Measurements from ENCODE around the gene PILRA. TPM values are rescaled to one million over a fixed set of nuclear protein-coding genes. Genes with fewer than 3 reads are reported as not detected.

PILRA gene
- total and polyA plus RNA-seq, 10 of the 15 experiments (the other 5 are each of a cell fraction or from before 2014, with no cell fraction given) = 6.6 to 43.3 (median 11.5) TPM

- TF ChIP-seq BHLHE40 (IDR thresholded peaks at IDR 0.05; ENCODE audit: borderline replicate concordance in 1 of 2, low read depth in 2 of 2, low read length in 1 of 2) (peak in 1 of 2 experiments; percentile 91; a peak in 2 of 4 replicates), MYB (IDR thresholded peaks at IDR 0.05; ENCODE audit: borderline replicate concordance, low read depth, low read length) (peak; percentile 75; the same call in 1 of the 2 replicates), NBN (IDR thresholded peaks at IDR 0.05) (peak; percentile 93), YY1 (IDR thresholded peaks at IDR 0.05; ENCODE audit: low read depth, low read length) (peak; percentile 28; the same call in 1 of the 2 replicates), POLR2AphosphoS2 (IDR thresholded peaks at IDR 0.05; ENCODE audit: low read depth, low read length) (peak; percentile 82), POLR2A (IDR thresholded peaks at IDR 0.05; ENCODE audit: low read depth, low read length) (peak; percentile 88), PKNOX1 (IDR thresholded peaks at IDR 0.05) (peak; percentile 54; the same call in 1 of the 2 replicates), STAT1 (conservative IDR thresholded peaks at IDR 0.05) (peak; percentile 28; the same call in 1 of the 2 replicates), TCF3 (IDR thresholded peaks at IDR 0.05; ENCODE audit: borderline replicate concordance, insufficient read depth, low read depth, low read length) (peak; percentile 62; the same call in 1 of the 2 replicates), BACH1 (IDR thresholded peaks at IDR 0.05; ENCODE audit: borderline replicate concordance) (peak; percentile 87), RELB (IDR thresholded peaks at IDR 0.05; ENCODE audit: low read depth) (peak; percentile 79), ASH2L (IDR thresholded peaks at IDR 0.05; ENCODE audit: borderline replicate concordance, low read depth) (0 out of 2 replicates have a peak, but pooled peaks have one; percentile 36), SMAD1 (IDR thresholded peaks at IDR 0.05; ENCODE audit: low read depth, partially characterized antibody) (peak; percentile 71), IRF3 (IDR thresholded peaks at IDR 0.05) (0 out of 2 replicates have a peak, but pooled peaks have one; percentile 52), NRF1 (conservative IDR thresholded peaks at IDR 0.05; ENCODE audit: low read depth, low read length) (peak; percentile 48), CREM (IDR thresholded peaks at IDR 0.05; ENCODE audit: low read depth) (peak; percentile 79; the same call in 1 of the 2 replicates), NKRF (conservative IDR thresholded peaks at IDR 0.05) (peak; percentile 83), NFYB (IDR thresholded peaks at IDR 0.05; ENCODE audit: insufficient read depth, low read depth, low read length) (peak; percentile 89), HDAC6 (IDR thresholded peaks at IDR 0.05; ENCODE audit: unreplicated experiment) (peak; percentile 70), MLLT1 (IDR thresholded peaks at IDR 0.05) (peak; percentile 43), GATAD2B (conservative IDR thresholded peaks at IDR 0.05; ENCODE audit: low read depth) (peak; percentile 87)
Measured at GRCh38 chr7:100335566-100336466, 37.5 kb upstream of the PILRA start (continued).
